ENCODE measurements around the gene SP140L.
A peak's percentile ranks its signal among the peaks of the same experiment; 100 is the strongest.
"Not testable (repeated sequence)": the region's sequence is repeated elsewhere in the genome, so short reads cannot be mapped to it uniquely, and the experiment has no call there.

SP140L gene

DNA sequence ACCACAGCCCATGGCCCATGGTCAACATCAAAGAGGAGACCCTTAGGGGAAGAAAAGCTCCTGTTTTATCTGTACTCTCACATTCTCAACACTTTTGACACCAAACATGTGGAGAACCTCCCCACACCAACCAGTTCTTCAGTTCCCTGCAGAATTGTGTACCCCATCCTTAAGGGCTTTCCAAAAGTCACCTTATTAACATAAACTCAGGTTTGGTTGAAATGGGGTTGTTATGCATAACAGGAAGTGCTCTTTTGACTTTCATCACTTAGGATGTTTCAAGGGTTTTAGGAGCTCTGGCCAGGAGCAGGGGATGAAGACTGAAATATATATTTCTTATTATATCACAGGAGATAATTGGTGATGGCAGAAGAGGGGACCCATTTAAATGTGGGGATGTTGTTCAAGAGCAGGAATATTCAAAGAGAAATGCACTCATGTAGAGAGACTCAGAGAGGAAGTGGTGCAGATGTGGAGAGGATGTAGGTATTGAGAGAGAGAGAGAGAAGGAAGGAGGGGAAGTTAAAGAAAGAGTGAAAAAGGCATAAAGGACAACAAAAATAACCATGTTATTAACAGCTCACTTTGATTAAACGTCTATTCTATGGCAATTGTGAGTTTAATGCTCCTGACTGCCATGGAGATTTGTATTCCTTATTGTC, 35.2 kb downstream of the SP140L start:
- DNase-seq (ENCODE audit: low spot score): no peak

DNA sequence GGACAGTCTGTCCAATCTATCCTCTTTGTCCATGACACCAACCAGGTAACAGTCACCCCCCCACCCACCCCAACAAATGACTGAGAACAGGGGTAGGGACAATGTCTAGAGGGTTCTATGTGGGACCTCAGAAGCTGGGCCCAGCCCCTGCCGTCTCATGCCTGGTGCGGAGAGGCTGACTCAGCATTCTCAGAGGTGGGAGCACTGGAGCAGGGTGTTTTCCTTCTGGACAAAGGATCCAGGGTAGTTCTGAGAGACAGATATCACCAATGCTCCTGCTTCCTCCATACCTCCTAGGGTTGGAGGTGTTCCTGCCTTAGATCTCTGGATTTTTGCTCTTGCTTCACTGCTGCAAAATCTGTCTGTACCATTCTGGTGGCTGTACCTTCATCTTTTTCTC, 55.1 kb downstream of the SP140L start:
- DNase-seq (ENCODE audit: low spot score): no peak

DNA sequence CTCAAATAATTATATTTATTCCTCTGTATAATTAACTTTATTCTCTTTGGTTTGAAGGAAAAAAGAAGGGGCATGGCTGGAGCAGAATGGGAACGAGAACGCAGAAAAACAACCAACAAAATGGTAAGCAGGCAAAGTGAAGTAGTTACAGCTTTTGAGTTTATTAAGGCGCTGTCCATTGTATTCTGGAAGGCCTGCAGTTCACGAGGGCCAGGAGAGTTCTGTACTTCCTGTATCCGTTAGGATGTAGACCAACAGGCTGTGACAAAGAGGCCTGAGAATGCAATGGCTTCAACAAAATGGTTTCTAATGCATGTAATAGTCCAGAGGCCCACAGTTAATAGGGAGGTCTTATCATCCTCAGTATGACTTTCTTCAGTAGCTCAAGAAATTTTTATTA, 56.5 kb downstream of the SP140L start:
- DNase-seq (ENCODE audit: low spot score): no peak

DNA sequence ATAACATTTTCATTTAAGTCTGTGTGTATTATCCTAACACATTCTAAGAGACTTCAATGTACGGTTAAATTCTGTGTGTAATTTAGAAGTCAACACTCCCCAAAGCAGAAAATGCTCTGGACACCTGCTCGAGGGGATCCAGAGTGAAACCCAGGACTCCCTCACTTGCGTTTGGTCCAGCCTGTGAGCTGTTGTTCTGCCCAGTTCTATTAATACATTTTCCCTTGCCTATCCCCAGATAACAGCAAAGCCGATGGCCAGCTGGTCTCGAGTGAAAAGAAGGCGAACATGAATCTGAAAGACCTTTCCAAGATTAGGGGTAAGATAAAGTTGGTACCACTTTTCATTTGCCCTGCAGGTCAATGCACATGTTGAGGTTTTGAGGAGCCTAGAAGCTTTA, 58.0 kb downstream of the SP140L start:
- no peak for DNase-seq (ENCODE audit: low spot score)

DNA sequence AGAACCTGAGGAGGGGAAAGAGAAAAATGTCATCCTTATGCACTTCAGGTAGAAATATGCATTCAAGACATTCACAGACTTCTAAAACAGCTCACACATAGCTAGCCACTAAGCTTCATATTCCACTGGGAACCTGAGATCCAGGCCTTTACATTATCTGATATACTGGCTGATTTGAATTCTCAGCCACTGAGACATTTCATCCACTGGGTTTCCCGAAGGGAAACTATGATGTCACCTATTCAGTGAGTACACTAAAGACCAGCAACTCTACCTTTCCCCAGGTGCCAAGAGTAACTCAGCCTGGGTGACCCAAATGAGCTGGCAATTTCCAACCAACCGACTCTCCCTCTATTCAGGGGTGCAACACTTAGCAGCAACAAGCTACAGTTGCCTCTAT, 67.3 kb downstream of the SP140L start:
- DNase-seq (ENCODE audit: low spot score): no peak

DNA sequence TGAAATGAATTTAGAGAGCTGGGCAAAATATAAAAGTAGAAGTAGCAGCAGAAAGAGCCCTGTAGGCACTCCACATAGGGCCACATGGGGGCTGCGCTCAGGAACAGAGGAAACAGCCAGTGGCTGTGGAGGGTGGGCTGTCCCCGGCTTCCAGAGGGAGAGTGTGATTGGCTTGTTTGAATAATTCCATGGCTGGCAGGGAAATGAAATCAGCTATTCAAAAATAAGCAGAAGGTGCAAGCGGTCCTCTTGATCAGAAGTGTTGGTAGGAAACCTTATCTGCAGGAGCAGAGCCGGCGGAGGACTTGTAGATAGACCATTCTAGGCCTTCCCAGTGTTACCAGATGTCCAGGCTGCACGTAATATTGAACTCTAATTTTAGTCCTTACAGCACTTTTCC, 71.7 kb downstream of the SP140L start:
- DNase-seq (ENCODE audit: low spot score): not testable (repeated sequence)

DNA sequence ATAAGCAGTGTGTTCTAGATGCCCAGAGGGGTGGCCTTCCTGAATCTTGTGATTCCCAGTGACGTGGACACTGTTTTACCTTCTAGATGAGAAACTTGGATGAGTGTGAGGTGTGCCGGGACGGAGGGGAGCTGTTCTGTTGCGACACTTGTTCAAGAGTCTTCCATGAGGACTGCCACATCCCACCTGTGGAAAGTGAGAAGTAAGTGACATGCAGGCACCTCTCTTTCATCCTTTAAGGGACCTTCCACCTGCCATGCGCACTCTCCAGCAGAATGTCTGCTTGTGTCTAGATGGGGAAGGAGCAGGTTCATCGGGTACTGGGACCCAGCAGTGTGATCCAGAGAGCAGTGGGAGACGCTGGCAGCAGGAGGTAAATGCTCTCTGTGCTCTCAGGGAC, 73.0 kb downstream of the SP140L start:
- no peak for DNase-seq (ENCODE audit: low spot score)

DNA sequence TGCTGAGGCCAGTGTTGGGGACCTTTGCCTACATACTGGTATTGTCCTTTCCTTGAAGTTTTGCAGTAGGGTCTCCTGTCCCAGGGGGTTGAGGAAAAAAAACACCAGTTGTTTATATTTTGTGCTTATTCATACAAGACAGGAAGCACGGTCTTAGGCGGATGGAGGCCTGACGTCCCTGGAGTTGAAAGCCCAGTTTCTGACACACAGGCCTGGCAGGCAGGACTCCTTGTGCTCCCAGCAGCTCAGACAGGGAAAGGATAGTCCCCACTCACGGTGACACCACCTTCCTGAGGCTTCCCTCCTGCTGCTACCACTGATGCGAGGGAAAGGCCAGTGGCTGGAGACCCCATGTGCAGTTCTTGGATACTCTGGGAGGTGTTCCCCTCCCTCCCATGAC, 73.5 kb downstream of the SP140L start:
- no peak for DNase-seq (ENCODE audit: low spot score)

DNA sequence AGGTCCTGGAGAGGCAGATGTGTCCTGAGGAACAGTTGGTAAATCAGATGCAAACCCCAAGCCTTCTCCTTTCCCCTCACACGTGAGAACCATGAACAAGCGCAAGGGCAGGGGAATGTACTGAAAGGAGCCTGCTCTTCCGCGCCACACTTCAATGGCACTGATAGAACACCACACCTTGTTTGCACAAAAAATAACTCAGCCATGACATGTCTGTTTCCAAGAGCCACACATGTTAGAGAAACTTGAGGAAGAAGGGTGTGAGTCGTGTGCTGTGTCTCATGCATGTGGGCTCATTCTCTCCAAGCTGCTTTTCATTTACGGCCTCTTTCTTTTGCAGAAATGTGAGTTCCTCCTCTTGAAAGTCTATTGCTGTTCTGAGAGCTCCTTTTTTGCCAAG, 74.0 kb downstream of the SP140L start:
- not testable (repeated sequence) for DNase-seq (ENCODE audit: low spot score)

DNA sequence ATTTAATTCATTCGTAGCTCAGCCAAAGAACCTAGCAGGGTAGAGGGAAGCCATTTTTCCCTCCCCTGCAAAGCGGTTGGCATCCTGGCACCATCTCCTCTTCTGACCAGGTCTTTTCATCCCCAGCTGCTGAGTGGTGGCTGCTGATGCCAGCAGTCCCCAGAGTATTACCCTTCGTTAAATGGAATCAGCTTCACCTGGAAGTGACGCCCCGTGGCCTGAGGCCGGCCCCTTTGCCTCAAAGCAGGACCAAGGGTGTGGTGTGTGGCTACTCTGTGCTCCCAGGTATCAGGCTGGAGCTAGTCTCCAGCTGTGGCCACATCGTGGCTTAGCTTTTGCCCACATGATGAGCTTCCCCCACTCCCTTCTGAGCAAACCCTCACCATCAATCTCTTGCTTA, 76.8 kb downstream of the SP140L start:
- DNase-seq (ENCODE audit: low spot score): no peak

DNA sequence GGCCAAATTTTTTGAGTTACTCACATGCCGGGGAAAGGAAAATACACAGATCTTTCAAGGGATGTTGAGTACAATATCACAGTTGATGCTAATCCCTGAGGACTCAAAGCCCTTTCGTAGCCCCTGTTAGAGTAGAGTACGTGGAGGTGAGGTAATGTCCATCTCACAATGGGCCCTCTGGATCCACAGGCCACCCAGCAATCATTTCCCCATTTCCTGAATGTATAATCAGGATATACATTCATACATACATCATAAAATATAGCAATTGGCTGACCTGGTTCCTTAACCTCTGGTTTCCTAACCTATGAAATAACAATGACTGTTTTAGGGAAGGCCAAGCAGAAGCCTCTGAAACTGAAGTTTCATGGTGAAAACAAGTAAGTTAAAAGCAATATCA, 78.8 kb downstream of the SP140L start:
- no peak for DNase-seq (ENCODE audit: low spot score)

DNA sequence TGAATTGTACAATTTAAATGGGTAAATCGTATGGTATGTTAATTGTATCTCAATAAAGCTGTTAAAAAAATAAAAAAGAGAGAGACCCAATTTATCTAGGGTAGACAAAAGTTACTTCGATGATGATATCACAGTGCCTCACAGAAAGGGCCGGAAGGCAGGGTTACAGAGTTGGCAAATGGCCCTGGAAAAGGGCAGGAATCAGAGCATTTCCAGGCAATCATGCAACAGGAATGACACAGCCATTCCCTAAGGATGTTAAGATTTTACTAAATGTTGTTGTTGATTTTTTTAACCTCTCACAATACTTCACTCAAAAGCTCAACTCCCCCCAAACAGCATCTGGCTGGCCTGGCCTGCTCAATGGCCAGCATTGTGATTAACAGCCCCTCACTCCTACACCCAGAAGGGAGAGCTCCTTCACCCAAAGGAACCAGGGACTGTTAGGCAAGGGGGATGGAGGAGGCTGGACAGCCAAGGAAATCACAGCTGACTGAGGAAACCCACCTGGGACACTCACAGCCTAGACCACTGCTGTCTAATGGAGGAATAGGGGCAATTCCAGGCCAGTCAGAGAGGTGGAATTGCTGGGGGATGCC, 81.3 kb downstream of the SP140L start:
- DNase-seq (ENCODE audit: low spot score): no peak

DNA sequence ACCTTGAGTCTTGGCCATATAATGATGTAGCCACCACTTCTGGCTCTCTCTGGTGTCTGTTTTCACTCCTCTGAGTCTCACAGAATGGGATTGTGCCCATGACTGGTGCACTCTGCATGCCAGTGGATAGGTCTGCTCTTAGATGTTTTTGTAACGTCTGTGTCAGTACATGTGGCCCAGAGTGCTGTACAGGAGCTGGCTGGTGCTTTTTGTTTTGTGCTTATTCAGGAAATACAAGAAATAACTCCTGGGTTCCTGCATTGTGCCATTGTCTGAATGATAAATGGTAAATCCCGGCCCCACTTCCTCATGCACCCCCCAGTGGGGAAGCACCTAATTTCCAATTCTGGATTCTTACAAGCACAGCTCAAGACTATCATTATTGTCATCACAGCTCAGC, 82.3 kb downstream of the SP140L start:
- DNase-seq (ENCODE audit: low spot score): not testable (repeated sequence)

DNA sequence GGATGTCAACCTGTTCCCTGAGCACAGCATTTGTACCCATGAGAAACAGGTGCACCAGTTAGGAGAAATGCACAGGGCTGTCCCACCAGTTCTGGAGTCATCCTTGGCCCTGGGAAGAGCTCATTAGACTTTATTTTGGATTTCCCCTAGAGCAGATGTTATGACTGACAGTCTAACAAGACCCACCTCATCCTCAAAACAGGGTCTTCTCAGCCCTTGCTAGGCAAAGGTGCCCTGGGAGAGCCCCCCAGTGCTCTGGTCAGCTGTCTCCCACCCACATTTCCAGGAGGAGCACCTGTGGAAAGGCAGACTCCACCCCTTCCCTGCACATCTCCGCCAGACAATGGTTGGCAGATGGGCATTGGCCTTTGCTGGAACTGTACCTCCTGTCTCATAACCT, 83.3 kb downstream of the SP140L start:
- no peak for DNase-seq (ENCODE audit: low spot score)

DNA sequence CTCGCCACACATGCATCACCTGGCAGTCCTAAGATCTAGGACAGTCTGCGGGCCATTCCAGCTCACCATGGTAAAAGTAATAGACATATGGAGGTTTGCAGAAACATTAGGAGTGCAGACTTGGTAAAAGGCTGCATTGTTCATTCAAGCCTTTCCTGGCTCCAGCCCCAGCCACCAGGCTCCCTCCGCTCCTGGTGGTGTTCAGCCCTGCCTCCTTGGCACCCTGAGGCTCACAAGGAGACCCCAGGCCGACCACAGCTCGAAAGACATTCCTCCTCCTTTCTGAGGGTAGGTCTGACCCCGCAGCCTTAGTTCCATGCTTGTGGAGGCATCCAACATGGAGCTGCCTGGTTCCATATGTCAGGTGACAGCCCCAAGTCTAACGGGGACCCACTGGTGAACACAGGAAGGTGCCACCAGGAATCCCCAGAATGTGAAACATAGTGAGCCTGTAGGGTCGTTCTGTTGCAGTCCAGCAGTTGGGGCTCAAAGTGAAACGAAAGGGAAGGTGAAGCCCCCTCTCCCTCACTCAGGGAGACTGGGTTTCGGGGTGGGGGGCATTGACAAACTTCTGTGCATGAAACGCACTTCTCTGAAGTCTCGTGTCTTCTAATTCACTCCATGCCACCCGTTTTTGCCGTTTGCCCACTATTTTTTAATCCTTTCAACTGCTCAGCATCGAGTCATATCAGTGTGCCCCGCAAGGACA, 84.0 kb downstream of the SP140L start:
- peak; percentile 77 for DNase-seq (ENCODE audit: low spot score)

DNA sequence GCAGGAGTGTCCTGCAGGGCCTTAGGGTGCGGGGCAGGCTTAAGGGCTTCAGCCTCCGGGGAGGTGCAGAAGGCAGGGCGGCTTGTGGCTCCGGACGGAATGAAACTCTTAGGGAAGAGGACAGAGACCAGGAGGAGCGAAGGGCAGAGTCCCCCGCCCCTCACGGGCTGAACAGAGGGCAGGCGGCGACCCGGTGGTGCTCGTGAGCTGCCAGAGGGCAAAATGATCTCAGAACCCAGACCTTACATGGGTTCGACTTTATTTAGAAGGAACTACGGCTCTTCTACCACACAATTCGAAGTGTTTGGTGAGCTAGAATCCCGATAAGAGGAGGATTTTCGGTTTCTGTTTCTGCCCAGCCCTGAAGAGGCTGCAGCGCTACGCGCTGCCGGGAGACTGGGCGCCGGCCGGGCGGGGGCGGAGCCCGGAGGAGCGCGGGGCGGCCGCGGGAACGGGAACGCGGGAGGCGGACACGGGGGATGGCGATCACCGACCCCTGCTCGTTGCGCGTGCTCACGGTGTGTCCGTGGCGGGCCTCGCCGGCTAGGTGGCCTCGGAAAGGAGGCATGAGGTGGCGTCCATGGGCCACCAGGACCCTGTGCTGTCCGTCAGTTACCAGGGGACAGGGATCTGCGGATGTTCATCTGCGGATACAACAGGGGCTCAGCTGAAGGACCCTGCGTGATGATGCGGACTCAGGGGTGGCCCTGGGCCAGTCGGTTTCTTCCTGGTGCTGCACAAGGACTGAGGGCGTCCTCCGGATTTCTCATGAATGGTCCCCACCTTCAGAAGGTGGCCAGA, 84.8 kb downstream of the SP140L start:
- peak; percentile 55 for DNase-seq (ENCODE audit: low spot score)

DNA sequence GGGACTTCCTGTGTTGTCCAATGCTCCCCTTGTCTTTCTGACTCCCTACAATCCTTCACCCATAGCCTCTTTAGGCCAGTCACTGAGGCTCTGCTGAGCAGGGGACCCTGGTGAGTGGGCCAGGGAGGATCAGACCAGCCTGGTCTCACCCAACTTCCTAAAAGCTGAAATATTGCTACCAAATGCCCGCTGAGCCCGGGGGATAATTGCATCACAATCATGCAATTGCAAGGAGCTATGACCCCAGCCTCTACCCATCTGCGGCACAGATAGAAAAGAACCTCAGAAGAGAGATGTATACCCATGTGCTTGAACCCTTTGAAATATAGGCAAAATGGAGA, 85.3 kb downstream of the SP140L start:
- DNase-seq (ENCODE audit: low spot score): no peak

DNA sequence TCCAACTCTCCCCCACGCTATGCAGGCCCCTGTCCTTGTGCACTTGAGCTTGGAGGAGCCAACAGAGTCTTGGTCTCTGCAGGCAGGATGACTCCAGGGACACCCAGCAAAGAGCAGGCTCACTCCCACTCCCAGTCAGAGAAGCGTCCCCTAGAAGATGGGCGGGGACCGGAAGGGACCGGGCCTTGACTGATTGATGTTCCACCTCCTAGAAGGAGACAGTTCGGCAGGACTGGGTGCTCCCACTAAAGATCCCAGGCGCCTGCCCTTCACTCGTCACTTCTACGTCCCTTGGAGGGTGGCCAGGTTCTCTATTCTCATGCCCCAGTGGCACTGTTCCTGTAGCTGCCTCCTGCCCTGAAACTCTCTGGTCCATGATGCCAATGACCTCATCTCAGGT, 85.9 kb downstream of the SP140L start:
- no peak for DNase-seq (ENCODE audit: low spot score)

DNA sequence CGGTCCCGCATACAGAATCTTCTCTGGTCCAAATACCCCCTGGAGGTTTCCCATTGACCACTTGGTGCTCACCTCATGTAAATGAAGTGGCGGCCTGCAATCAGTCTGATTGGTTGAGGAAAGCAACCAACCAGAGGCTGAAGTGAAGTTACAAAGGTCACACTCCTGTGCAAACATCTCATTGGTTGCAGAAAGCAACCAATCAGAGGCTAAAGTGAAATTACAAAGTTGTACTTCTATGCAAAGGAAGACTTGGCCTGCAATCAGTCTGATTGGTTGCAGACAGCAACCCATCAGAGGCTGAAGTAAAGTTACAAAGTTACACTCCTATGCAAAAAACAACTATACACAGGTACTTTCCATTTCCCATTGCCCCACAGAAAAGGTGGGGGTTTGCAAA, 86.5 kb downstream of the SP140L start:
- DNase-seq (ENCODE audit: low spot score): no peak

DNA sequence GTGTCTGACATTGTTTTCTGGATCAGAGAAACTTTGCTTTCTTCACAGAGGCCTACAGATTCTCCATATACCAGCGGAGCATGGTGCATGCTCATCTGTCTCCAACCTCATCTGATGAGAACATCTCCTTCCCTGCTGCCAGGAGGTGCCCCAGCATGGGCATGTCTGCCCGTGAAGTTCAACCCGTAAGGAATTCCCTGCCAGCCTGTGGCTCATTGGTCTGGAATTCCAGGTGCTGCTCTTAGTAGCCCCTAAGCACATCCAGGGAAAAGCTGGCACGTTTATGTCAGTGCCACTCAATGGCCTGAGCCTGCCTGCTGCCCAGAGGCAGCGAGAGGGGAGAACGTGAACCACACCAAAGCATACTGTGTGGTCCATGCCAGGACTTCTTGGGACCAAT, 87.3 kb downstream of the SP140L start:
- DNase-seq (ENCODE audit: low spot score): no peak

DNA sequence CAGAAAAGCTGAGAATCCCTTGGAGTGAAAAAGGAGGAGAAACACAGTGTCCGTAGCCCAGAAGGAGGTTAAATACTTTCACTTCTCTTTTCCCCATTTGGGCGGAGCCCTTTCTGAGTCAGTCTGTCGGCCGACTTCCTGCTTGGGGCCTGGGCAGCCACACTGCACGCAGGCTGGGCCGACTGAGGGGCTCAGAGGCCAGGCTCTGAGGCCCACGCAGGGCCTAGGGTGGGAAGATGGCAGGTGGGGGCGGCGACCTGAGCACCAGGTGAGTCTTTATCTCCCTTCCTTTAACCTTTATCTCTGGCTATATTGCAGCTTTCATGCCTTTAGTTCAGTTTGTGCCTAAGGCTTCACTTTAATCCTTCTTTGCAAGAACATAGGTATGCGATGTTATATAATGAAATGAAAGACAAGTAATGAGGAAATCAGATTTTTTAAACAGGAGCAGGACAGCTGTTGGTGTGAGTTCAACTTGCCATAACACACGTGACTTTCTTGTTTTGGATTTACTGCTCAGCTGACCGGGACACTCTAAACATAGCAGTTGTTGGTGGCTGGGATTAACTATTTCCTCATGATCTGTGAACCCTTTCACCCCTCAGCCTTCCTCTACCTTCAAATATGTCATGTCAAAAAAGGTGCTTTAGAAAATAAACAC, 89.2 kb downstream of the SP140L start, which contains the start of gene SP100:
Gene SP100 (plus strand): TSS at position 141 of the 661 bp plus-strand sequence. CDS start 96 bp downstream, at position 237.
- DNase-seq (ENCODE audit: low spot score): peak; percentile 59

DNA sequence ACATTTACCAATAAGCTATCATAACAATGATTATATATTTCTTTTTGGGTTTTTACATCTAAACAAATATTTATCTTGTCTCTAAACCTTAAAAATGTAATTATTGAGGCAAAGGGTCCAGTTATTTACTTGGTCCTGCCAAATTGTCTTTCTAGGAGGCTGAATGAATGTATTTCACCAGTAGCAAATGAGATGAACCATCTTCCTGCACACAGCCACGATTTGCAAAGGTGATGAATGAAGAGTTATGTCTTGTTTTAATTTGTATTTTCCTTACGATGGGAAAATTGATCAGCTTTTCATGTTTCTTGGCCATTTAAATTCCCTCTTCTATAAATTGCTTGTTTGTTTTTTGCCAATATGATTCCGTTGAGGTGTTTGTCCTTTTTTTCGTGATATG, 90.4 kb downstream of the SP140L start:
- no peak for DNase-seq (ENCODE audit: low spot score)
